WTC11 (cell line): ENCODE results near the gene PYGB.

ENCODE experiments used
- ESRRA ChIP-seq: sonication (generic); formaldehyde crosslinking; IDR thresholded peaks from 2 replicates; pipeline ENCODE4 v1.8.1; 2022; ENCODE audit warnings: mild to moderate bottlenecking, missing genetic modification reagents, borderline replicate concordance
- ETV6 ChIP-seq: sonication (generic); formaldehyde crosslinking; IDR thresholded peaks from 2 replicates; pipeline ENCODE4 v1.8.1; 2022; ENCODE audit warnings: mild to moderate bottlenecking, missing genetic modification reagents
- KAT7 ChIP-seq: sonication (generic); formaldehyde crosslinking; IDR thresholded peaks from 2 replicates; pipeline ENCODE4 v1.8.1; 2023; ENCODE audit warnings: missing genetic modification reagents, mild to moderate bottlenecking, borderline replicate concordance
- SP1 ChIP-seq: sonication (generic); formaldehyde crosslinking; conservative IDR thresholded peaks from 2 replicates; pipeline ENCODE4 v1.8.1; 2022; ENCODE audit warnings: missing genetic modification reagents
- TCF7 ChIP-seq: sonication (generic); formaldehyde crosslinking; IDR thresholded peaks from 2 replicates; pipeline ENCODE4 v1.8.0; 2022; ENCODE audit warnings: mild to moderate bottlenecking, low read depth, missing genetic modification reagents, moderate library complexity
- TEAD4 ChIP-seq: sonication (generic); formaldehyde crosslinking; IDR thresholded peaks from 2 replicates; pipeline ENCODE4 v1.8.0; 2022; ENCODE audit warnings: mild to moderate bottlenecking, missing genetic modification reagents
- ZNF232 ChIP-seq: sonication (generic); formaldehyde crosslinking; IDR thresholded peaks from 2 replicates; pipeline ENCODE4 v1.8.0; 2022; ENCODE audit warnings: mild to moderate bottlenecking, missing genetic modification reagents
- TF ChIP-seq, protein P1 (sequence below): sonication (generic); formaldehyde crosslinking; IDR thresholded peaks from 2 replicates; pipeline ENCODE4 v1.8.1; 2022; ENCODE audit warnings: mild to moderate bottlenecking, moderate library complexity, missing genetic modification reagents
- TF ChIP-seq, protein P2 (sequence below): fragments of 200-600 bp; IDR thresholded peaks from 2 replicates; pipeline ENCODE4 v1.8.0; 2022; ENCODE audit warnings: antibody characterized with exemption
- TF ChIP-seq, protein P3 (sequence below): sonication (generic); formaldehyde crosslinking; IDR thresholded peaks from 2 replicates; pipeline ENCODE4 v1.8.0; 2022; ENCODE audit warnings: mild to moderate bottlenecking, missing genetic modification reagents
- TF ChIP-seq, protein P4 (sequence below): sonication (generic); formaldehyde crosslinking; IDR thresholded peaks from 2 replicates; pipeline ENCODE4 v1.8.0; 2022; ENCODE audit warnings: mild to moderate bottlenecking, missing genetic modification reagents
- TF ChIP-seq, protein P5 (sequence below): sonication (generic); formaldehyde crosslinking; IDR thresholded peaks from 2 replicates; pipeline ENCODE4 v1.8.0; 2023; ENCODE audit warnings: missing genetic modification reagents

DNA sequence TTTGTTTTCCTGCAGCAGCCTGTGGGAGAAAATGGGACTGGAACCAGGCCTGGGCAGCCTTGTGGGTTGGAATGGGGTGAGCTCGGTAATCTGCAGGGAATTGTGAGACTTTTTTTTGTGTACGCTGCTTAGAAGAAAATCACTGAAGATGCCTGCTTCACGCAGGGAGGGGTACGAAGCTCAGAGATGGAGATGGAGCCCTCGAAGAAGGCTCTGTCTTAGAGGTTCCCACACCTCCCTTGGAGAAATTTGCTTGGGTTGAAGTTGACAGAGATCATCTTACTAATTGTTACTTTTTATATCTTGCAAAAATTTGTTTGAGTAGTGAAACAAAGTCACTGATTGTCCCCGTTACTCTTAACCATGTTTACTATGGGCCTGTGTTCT lies 894 bp downstream of the PYGB start:
- TF ChIP-seq, protein P1, sequence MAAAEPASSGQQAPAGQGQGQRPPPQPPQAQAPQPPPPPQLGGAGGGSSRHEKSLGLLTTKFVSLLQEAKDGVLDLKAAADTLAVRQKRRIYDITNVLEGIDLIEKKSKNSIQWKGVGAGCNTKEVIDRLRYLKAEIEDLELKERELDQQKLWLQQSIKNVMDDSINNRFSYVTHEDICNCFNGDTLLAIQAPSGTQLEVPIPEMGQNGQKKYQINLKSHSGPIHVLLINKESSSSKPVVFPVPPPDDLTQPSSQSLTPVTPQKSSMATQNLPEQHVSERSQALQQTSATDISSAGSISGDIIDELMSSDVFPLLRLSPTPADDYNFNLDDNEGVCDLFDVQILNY (CRISPR knock-in tag): no peak
- TF ChIP-seq, protein P2, sequence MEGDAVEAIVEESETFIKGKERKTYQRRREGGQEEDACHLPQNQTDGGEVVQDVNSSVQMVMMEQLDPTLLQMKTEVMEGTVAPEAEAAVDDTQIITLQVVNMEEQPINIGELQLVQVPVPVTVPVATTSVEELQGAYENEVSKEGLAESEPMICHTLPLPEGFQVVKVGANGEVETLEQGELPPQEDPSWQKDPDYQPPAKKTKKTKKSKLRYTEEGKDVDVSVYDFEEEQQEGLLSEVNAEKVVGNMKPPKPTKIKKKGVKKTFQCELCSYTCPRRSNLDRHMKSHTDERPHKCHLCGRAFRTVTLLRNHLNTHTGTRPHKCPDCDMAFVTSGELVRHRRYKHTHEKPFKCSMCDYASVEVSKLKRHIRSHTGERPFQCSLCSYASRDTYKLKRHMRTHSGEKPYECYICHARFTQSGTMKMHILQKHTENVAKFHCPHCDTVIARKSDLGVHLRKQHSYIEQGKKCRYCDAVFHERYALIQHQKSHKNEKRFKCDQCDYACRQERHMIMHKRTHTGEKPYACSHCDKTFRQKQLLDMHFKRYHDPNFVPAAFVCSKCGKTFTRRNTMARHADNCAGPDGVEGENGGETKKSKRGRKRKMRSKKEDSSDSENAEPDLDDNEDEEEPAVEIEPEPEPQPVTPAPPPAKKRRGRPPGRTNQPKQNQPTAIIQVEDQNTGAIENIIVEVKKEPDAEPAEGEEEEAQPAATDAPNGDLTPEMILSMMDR: no peak
- no peak for TF ChIP-seq TCF7 (CRISPR knock-in tag)
- TF ChIP-seq, protein P3, sequence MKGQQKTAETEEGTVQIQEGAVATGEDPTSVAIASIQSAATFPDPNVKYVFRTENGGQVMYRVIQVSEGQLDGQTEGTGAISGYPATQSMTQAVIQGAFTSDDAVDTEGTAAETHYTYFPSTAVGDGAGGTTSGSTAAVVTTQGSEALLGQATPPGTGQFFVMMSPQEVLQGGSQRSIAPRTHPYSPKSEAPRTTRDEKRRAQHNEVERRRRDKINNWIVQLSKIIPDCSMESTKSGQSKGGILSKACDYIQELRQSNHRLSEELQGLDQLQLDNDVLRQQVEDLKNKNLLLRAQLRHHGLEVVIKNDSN (CRISPR knock-in tag): no peak
- TF ChIP-seq ETV6 (CRISPR knock-in tag): no peak
- no peak for TF ChIP-seq ZNF232 (CRISPR knock-in tag)
- TF ChIP-seq, protein P4, sequence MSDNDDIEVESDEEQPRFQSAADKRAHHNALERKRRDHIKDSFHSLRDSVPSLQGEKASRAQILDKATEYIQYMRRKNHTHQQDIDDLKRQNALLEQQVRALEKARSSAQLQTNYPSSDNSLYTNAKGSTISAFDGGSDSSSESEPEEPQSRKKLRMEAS (CRISPR knock-in tag): no peak
- no peak for TF ChIP-seq TEAD4 (CRISPR knock-in tag)
- TF ChIP-seq ESRRA (CRISPR knock-in tag): no peak
- no peak for TF ChIP-seq KAT7 (CRISPR knock-in tag)
- TF ChIP-seq, protein P5, sequence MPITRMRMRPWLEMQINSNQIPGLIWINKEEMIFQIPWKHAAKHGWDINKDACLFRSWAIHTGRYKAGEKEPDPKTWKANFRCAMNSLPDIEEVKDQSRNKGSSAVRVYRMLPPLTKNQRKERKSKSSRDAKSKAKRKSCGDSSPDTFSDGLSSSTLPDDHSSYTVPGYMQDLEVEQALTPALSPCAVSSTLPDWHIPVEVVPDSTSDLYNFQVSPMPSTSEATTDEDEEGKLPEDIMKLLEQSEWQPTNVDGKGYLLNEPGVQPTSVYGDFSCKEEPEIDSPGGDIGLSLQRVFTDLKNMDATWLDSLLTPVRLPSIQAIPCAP (CRISPR knock-in tag): no peak
- TF ChIP-seq SP1 (CRISPR knock-in tag): no peak
